ENCODE data around the gene NPAS3.

GRCh38 chr14:33342299-33342974 is 403.8 kb downstream of the NPAS3 start:
- TF ChIP-seq CTCF (IDR thresholded peaks at IDR 0.05; ENCODE audit: insufficient read depth, low read length) = no peak
- TF ChIP-seq POLR2AphosphoS5 (IDR thresholded peaks at IDR 0.05; ENCODE audit: low read depth) = no peak
- TF ChIP-seq REST (IDR thresholded peaks at IDR 0.05; ENCODE audit: insufficient replicate concordance, low read depth) = no peak

Data from HL-60 (cell line).